HCT116 (cell line): Measurements from ENCODE around the gene CNTNAP2. TPM values are rescaled to one million over a fixed set of nuclear protein-coding genes. Genes with fewer than 3 reads are reported as not detected.
"Not testable (repeated sequence)": the region's sequence is repeated elsewhere in the genome, so short reads cannot be mapped to it uniquely, and the experiment has no call there.

Experiments used
- ATAC-seq: fragments of 200-7000 bp; cut with Tn5 transposase; 2 replicates; pipeline ENCODE4 v1.9.1; 2020; ENCODE audit warnings: mild to moderate bottlenecking, moderate library complexity
- BruUV-seq: library from RNA; stranded (reverse); fragments of 400-500 nt; replicated peaks from 2 replicates; lab custom pipeline; 2021; lab: Mats Ljungman, UMichigan
- CTCF ChIA-PET: fragments of 300-600 bp; sonication (Branson Sonifier 250); formaldehyde crosslinking; loops from one replicate; lab custom pipeline; 2021; ENCODE audit warnings: antibody characterized with exemption; lab: Charles Lee
- POLR2A ChIA-PET: fragments of 300-600, 350-600 bp; sonication (Branson Sonifier 250); formaldehyde crosslinking; loops from one replicate; lab custom pipeline; 2021; ENCODE audit warnings: antibody characterized with exemption; lab: Charles Lee
- RAD21 ChIA-PET, 2 experiments: fragments of 300-600 bp; sonication (Branson Sonifier 250); formaldehyde crosslinking; loops; one replicate each; lab custom pipeline; 2023; ENCODE audit warnings: low total read pairs in 2 of 2; ENCODE audit not compliant: uncharacterized antibody in 2 of 2, unreplicated experiment in 2 of 2, low non-redundant PET in 1 of 2; lab: Charles Lee
- DNase-seq: peaks from one replicate; pipeline ENCODE4 v3.0.0-alpha.2; 2010; ENCODE audit warnings: low read depth, low spot score
- H2AFZ ChIP-seq: fragments of 200-600 bp; shearing (Covaris generic), sonication (generic); 2 replicates; pipeline ENCODE4 v1.6.1; 2017; ENCODE audit warnings: low read depth, mixed run types, mixed read lengths, antibody characterized with exemption, low read length; ENCODE audit not compliant: poor library complexity, severe bottlenecking
- H3K27ac ChIP-seq: 2 replicates; pipeline ENCODE4 v1.5.1; 2012; ENCODE audit warnings: low read depth, low read length
- H3K27me3 ChIP-seq: fragments of 200-600 bp; sonication (generic); 2 replicates; pipeline ENCODE4 v1.6.1; 2016; ENCODE audit warnings: mixed run types, low read length, mixed read lengths; ENCODE audit not compliant: insufficient read depth
- H3K36me3 ChIP-seq, 2 experiments: fragments of 200-500 bp in 1 of 2; fragments of 200-600 bp in 1 of 2; sonication (Bioruptor generic) in 1 of 2; sonication (generic) in 1 of 2; 2 replicates each; pipeline versions ENCODE4 v1.5.1 to v1.6.1; 2014 to 2016; ENCODE audit warnings: low read length in 2 of 2, inconsistent platforms in 1 of 2, mixed read lengths in 1 of 2, mixed run types in 1 of 2; ENCODE audit not compliant: insufficient read depth in 2 of 2, control insufficient read depth in 1 of 2
- H3K4me1 ChIP-seq, 2 experiments: fragments of 200-600 bp in 1 of 2; sonication (generic) in 1 of 2; 2 replicates each; pipeline versions ENCODE4 v1.5.1 to v1.6.1; 2012 to 2017; ENCODE audit warnings: low read length in 2 of 2, inconsistent platforms in 1 of 2, mild to moderate bottlenecking in 1 of 2, mixed read lengths in 1 of 2, mixed run types in 1 of 2, moderate library complexity in 1 of 2; ENCODE audit not compliant: insufficient read depth in 2 of 2, control insufficient read depth in 1 of 2
- H3K4me2 ChIP-seq: fragments of 200-600 bp; sonication (generic); 2 replicates; pipeline ENCODE4 v1.6.1; 2017; ENCODE audit warnings: mixed run types, low read length, mixed read lengths
- H3K4me3 ChIP-seq, 2 experiments: fragments of 200-600 bp in 1 of 2; sonication (generic) in 1 of 2; replicated peaks in 1 of 2; 2 replicates each; pipeline ENCODE4 v1.5.1; 2011 to 2016; ENCODE audit warnings: low read length in 2 of 2, control low read depth in 1 of 2, low read depth in 1 of 2, mild to moderate bottlenecking in 1 of 2, mixed read lengths in 1 of 2, mixed run types in 1 of 2
- H3K79me2 ChIP-seq: fragments of 200-600 bp; sonication (generic); 2 replicates; pipeline ENCODE4 v1.6.1; 2017; ENCODE audit warnings: mild to moderate bottlenecking, mixed run types, low read length, moderate library complexity, mixed read lengths; ENCODE audit not compliant: insufficient read depth
- H3K9ac ChIP-seq: fragments of 200-600 bp; sonication (generic); 2 replicates; pipeline ENCODE4 v1.6.1; 2016; ENCODE audit warnings: low read length, mixed read lengths
- H3K9me2 ChIP-seq: fragments of 200-600 bp; sonication (generic), shearing (Covaris generic); 2 replicates; pipeline ENCODE4 v1.6.1; 2017; ENCODE audit warnings: mixed run types, mild to moderate bottlenecking, moderate library complexity; ENCODE audit not compliant: insufficient read depth
- H3K9me3 ChIP-seq, 2 experiments: fragments of 200-500 bp in 1 of 2; fragments of 200-600 bp in 1 of 2; sonication (Bioruptor generic) in 1 of 2; sonication (generic) in 1 of 2; 2 replicates each; pipeline ENCODE4 v1.6.1; 2014 to 2017; ENCODE audit warnings: low read length in 2 of 2, mixed read lengths in 2 of 2, inconsistent platforms in 1 of 2, low read depth in 1 of 2, mild to moderate bottlenecking in 1 of 2, mixed run types in 1 of 2, moderate library complexity in 1 of 2; ENCODE audit not compliant: control insufficient read depth in 1 of 2, insufficient read depth in 1 of 2
- H4K20me1 ChIP-seq: fragments of 200-600 bp; sonication (generic), shearing (Covaris generic); 2 replicates; pipeline ENCODE4 v1.6.1; 2017; ENCODE audit warnings: mixed run types, mild to moderate bottlenecking, moderate library complexity; ENCODE audit not compliant: insufficient read depth
- SP1 ChIP-seq: IDR thresholded peaks from 2 replicates; pipeline ENCODE4 v1.6.1; 2012; ENCODE audit warnings: low read depth
- intact Hi-C: fragments of 100-400 bp; cut with micrococcal nuclease; formaldehyde crosslinking; loops from 2 replicates; pipeline ENCODE4 v1.10.0; 2022
- total RNA-seq: library from RNA; stranded (reverse); gene quantifications from one replicate; pipeline ENCODE4 v1.2.1, GENCODE V29; 2021; ENCODE audit not compliant: unreplicated experiment

The CNTNAP2 gene
- total RNA-seq, 1 experiment from 2014 or later = 0.37 TPM

DNA sequence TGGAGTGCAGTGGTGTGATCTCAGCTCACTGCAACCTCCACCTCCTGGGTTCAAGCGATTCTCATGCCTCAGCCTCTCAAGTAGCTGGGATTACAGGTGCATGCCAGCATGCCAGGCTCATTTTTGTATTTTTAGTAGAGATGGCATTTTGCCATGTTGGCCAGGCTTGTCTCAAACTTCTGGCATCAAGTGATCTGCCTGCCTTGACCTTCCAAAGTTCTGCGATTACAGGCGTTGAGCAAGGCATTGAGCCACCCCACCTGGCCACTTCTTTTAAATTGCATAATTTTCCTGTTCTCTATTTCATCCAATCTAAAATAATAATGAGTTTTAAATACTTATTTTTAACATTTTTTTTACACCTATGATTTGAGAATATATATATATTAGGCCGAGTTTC, 1961.5 kb downstream of the CNTNAP2 start:
- H3K9me2 ChIP-seq, H3K27ac ChIP-seq, H3K4me1 ChIP-seq, H4K20me1 ChIP-seq, intact Hi-C loops, ATAC-seq, H3K9me3 ChIP-seq, H3K4me2 ChIP-seq, POLR2A ChIA-PET, H3K79me2 ChIP-seq, H3K4me3 ChIP-seq, RAD21 ChIA-PET, H3K27me3 ChIP-seq, CTCF ChIA-PET, DNase-seq, H3K9ac ChIP-seq, H2AFZ ChIP-seq, H3K36me3 ChIP-seq, BruUV-seq: not testable (repeated sequence)

DNA sequence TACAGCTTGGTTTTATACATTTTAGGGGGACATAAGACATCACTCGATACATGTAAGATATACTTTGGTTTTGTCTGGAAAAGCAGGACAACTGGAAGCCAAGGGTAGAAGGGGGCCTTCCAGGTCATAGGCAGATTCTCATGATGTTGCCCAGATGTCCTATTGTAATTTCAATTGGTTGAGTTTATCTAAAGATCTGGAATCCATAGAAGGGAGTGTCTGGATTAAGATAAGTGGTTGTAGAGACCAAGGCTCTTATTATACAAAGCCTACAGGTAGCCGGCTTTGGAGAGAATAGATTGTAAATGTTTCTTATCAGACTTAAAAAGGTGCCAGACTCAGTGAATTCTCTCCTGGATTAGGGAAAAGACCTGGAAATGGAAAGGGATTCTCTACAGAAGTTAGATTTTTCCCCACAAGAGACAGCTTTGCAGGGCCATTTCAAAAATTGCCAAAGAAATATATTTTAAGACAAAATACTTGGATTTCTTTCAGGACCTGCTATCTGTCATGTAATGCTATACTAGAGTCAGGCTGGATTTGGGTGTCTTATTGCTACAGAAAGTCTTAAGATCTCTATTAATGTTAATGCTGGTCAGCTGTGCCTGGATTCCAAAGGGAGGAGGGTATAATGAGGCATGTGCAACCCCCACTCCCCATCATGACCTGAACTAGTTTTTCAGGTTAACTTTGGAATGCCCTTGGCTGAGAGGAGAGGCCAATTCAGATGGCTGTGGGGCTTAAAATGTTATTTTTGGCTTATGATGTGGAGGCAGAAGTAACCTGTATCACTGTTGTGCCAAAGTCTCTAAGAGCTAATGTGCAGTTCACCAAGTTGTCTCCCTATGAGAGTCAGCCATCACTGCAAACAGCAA, 1962.8 kb downstream of the CNTNAP2 start:
- Histone ChIP-seq H3K9me2 (no peaks in the 10 kb centered on the region), H3K9ac (no peak overlapping the region), H3K9me3 (no peaks in the 10 kb centered on the region; a peak in 1 of 4 replicates), H3K79me2 (no peaks in the 10 kb centered on the region), H3K36me3 (no peaks in the 10 kb centered on the region), H3K27ac (no peak overlapping the region), H3K4me1 (no peaks in the 10 kb centered on the region), H3K4me2 (no peak overlapping the region), H4K20me1 (no peaks in the 10 kb centered on the region), H3K4me3 (no peak overlapping the region), H2AFZ (no peak overlapping the region), H3K27me3 (no peaks in the 10 kb centered on the region)
- ATAC-seq (no peak), DNase-seq (no peak)
- no TSS peak for BruUV-seq
- ChIA-PET POLR2A (no interaction called here), CTCF (no interaction called here), RAD21 (no interaction called here)
- no peak for TF ChIP-seq SP1
- intact Hi-C loops = no loop called here
